HG03196 (cell line): ENCODE data around the gene MME.
"Not testable (repeated sequence)": the region's sequence is repeated elsewhere in the genome, so short reads cannot be mapped to it uniquely, and the experiment has no call there.

Experiments used
- ATAC-seq: cut with Tn5 transposase; IDR thresholded peaks from one replicate; pipeline ENCODE4 v1.9.1; 2021; ENCODE audit not compliant: unreplicated experiment

The MME gene

GRCh38 chr3:155189478-155189877, 109.4 kb downstream of the MME start:
- ATAC-seq: no peak

- ATAC-seq: no peak
Observed at GRCh38 chr3:155190691-155191090, 110.6 kb downstream of the MME start.

GRCh38 chr3:155192957-155193746, 113.0 kb downstream of the MME start:
- ATAC-seq: no peak

GRCh38 chr3:155193868-155194267, 113.7 kb downstream of the MME start:
- no peak for ATAC-seq

GRCh38 chr3:155194973-155195957, 115.1 kb downstream of the MME start:
- no peak for ATAC-seq

GRCh38 chr3:155196131-155197021, 116.3 kb downstream of the MME start:
- ATAC-seq: no peak

- no peak for ATAC-seq
Observed at GRCh38 chr3:155197786-155198185, 117.7 kb downstream of the MME start.

- ATAC-seq: no peak
Observed at GRCh38 chr3:155202626-155203025, 122.5 kb downstream of the MME start.

- ATAC-seq: no peak
Observed at GRCh38 chr3:155204851-155205250, 124.7 kb downstream of the MME start.

- ATAC-seq: no peak
Observed at GRCh38 chr3:155208183-155208800, 128.2 kb downstream of the MME start.

GRCh38 chr3:155210736-155211135, 130.6 kb downstream of the MME start:
- no peak for ATAC-seq

- ATAC-seq: no peak
Observed at GRCh38 chr3:155211266-155211665, 131.1 kb downstream of the MME start.

GRCh38 chr3:155211940-155212339, 131.8 kb downstream of the MME start:
- ATAC-seq: no peak

- not testable (repeated sequence) for ATAC-seq
Observed at GRCh38 chr3:155216007-155216406, 135.9 kb downstream of the MME start.

GRCh38 chr3:155217591-155217990, 137.5 kb downstream of the MME start:
- ATAC-seq: no peak

GRCh38 chr3:155218462-155218861, 138.3 kb downstream of the MME start:
- no peak for ATAC-seq

GRCh38 chr3:155219106-155219505, 139.0 kb downstream of the MME start:
- ATAC-seq: no peak

GRCh38 chr3:155225417-155225816, 145.3 kb downstream of the MME start:
- no peak for ATAC-seq

GRCh38 chr3:155227141-155227540, 147.0 kb downstream of the MME start:
- no peak for ATAC-seq

GRCh38 chr3:155228676-155229075, 148.6 kb downstream of the MME start:
- no peak for ATAC-seq
